ENCODE results near the gene TSPAN4. TPM values are rescaled to one million over a fixed set of nuclear protein-coding genes. Genes with fewer than 3 reads are reported as not detected.
A peak's percentile ranks its signal among the peaks of the same experiment; 100 is the strongest.

The TSPAN4 gene
- total and polyA plus RNA-seq, 2 of the 13 experiments (the other 11 are each of a cell fraction or from before 2014, with no cell fraction given) = 31.7 to 68.3 TPM

DNA sequence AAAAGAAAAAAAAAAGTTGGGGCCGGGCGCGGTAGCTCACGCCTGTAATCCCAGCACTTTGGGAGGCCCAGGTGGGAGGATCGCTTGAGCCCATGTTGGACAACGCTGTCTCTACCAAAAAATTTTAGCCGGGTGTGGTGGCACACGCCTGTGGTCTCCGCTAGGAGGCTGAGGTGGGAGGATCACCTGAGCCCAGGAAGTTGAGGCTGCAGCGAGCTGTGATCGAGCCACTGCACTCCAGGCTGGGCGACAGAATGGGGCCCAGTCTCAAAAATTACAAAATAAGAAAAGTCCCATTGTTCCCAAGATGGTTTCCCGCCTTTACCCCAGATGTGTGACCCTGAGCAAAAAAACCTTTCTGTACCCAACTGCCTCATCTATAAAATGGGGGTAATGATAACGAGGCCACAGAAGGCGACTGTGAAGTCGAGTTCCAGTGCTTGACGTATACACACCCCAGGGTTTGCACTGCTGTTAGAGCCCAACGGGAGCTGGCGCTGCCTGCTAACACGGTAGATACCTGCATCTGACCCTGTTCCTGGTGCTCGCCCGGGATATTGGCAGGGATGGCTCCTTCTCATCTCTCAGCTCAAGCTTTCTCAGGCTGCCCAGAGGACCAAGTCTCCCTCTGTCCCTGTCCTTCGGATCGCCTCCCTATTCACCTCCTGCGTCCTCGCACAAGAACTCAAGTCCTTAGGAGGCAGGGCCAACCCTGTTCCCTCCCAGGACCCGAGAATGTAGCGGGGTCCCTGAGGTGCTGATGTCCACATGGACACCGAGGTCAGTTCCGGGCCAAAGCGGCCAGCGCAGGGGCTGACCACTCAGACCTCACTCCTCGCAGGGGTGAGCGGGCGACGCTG lies 34.0 kb upstream of the TSPAN4 start (continued):
- TF ChIP-seq, protein P1, sequence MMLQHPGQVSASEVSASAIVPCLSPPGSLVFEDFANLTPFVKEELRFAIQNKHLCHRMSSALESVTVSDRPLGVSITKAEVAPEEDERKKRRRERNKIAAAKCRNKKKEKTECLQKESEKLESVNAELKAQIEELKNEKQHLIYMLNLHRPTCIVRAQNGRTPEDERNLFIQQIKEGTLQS (CRISPR knock-in tag; IDR thresholded peaks at IDR 0.05) = no peak
- TF ChIP-seq SOX5 (CRISPR knock-in tag; IDR thresholded peaks at IDR 0.05; ENCODE audit: borderline replicate concordance) (no peak), NR2F6 (IDR thresholded peaks at IDR 0.05) (no peak), NR2F6 (CRISPR knock-in tag; IDR thresholded peaks at IDR 0.05) (peak; percentile 11; the same call in 1 of the 2 replicates), CEBPG (CRISPR knock-in tag; IDR thresholded peaks at IDR 0.05) (no peak), ZNF629 (CRISPR knock-in tag; conservative IDR thresholded peaks at IDR 0.05) (peak; percentile 85), HOXD1 (CRISPR knock-in tag; IDR thresholded peaks at IDR 0.05) (peak; percentile 36; the same call in 1 of the 2 replicates), MIER3 (CRISPR knock-in tag; IDR thresholded peaks at IDR 0.05; ENCODE audit: borderline replicate concordance) (no peak; the same call in 1 of the 2 replicates), ZNF761 (CRISPR knock-in tag; conservative IDR thresholded peaks at IDR 0.05) (no peak), ZNF850 (CRISPR knock-in tag; conservative IDR thresholded peaks at IDR 0.05) (peak; percentile 93; the same call in 1 of the 2 replicates), U2AF1 (optimal IDR thresholded peaks at IDR 0.05; ENCODE audit: low read depth, low read length) (no peak), ARID2 (CRISPR knock-in tag; IDR thresholded peaks at IDR 0.05; ENCODE audit: borderline replicate concordance) (peak; percentile 80; the same call in 1 of the 2 replicates), IKZF1 (IDR thresholded peaks at IDR 0.05) (no peak), U2AF2 (IDR thresholded peaks at IDR 0.05; ENCODE audit: low read depth, low read length) (no peak)
- TF ChIP-seq, protein P2, sequence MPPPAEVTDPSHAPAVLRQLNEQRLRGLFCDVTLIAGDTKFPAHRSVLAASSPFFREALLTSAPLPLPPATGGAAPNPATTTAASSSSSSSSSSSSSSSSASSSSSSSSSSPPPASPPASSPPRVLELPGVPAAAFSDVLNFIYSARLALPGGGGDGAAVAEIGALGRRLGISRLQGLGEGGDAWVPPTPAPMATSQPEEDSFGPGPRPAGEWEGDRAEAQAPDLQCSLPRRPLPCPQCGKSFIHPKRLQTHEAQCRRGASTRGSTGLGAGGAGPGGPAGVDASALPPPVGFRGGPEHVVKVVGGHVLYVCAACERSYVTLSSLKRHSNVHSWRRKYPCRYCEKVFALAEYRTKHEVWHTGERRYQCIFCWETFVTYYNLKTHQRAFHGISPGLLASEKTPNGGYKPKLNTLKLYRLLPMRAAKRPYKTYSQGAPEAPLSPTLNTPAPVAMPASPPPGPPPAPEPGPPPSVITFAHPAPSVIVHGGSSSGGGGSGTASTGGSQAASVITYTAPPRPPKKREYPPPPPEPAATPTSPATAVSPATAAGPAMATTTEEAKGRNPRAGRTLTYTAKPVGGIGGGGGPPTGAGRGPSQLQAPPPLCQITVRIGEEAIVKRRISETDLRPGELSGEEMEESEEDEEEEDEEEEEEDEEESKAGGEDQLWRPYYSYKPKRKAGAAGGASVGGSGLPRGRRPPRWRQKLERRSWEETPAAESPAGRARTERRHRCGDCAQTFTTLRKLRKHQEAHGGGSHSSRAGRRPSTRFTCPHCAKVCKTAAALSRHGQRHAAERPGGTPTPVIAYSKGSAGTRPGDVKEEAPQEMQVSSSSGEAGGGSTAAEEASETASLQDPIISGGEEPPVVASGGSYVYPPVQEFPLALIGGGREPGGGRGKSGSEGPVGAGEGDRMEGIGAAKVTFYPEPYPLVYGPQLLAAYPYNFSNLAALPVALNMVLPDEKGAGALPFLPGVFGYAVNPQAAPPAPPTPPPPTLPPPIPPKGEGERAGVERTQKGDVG (CRISPR knock-in tag; IDR thresholded peaks at IDR 0.05; ENCODE audit: borderline replicate concordance) = no peak
- TF ChIP-seq, protein P3, sequence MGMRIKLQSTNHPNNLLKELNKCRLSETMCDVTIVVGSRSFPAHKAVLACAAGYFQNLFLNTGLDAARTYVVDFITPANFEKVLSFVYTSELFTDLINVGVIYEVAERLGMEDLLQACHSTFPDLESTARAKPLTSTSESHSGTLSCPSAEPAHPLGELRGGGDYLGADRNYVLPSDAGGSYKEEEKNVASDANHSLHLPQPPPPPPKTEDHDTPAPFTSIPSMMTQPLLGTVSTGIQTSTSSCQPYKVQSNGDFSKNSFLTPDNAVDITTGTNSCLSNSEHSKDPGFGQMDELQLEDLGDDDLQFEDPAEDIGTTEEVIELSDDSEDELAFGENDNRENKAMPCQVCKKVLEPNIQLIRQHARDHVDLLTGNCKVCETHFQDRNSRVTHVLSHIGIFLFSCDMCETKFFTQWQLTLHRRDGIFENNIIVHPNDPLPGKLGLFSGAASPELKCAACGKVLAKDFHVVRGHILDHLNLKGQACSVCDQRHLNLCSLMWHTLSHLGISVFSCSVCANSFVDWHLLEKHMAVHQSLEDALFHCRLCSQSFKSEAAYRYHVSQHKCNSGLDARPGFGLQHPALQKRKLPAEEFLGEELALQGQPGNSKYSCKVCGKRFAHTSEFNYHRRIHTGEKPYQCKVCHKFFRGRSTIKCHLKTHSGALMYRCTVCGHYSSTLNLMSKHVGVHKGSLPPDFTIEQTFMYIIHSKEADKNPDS (CRISPR knock-in tag; IDR thresholded peaks at IDR 0.05) = no peak
- TF ChIP-seq, protein P4, sequence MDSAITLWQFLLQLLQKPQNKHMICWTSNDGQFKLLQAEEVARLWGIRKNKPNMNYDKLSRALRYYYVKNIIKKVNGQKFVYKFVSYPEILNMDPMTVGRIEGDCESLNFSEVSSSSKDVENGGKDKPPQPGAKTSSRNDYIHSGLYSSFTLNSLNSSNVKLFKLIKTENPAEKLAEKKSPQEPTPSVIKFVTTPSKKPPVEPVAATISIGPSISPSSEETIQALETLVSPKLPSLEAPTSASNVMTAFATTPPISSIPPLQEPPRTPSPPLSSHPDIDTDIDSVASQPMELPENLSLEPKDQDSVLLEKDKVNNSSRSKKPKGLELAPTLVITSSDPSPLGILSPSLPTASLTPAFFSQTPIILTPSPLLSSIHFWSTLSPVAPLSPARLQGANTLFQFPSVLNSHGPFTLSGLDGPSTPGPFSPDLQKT (CRISPR knock-in tag; IDR thresholded peaks at IDR 0.05; ENCODE audit: borderline replicate concordance) = no peak
- TF ChIP-seq, protein P5, sequence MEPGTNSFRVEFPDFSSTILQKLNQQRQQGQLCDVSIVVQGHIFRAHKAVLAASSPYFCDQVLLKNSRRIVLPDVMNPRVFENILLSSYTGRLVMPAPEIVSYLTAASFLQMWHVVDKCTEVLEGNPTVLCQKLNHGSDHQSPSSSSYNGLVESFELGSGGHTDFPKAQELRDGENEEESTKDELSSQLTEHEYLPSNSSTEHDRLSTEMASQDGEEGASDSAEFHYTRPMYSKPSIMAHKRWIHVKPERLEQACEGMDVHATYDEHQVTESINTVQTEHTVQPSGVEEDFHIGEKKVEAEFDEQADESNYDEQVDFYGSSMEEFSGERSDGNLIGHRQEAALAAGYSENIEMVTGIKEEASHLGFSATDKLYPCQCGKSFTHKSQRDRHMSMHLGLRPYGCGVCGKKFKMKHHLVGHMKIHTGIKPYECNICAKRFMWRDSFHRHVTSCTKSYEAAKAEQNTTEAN (CRISPR knock-in tag; conservative IDR thresholded peaks at IDR 0.05) = no peak
- TF ChIP-seq, protein P6, sequence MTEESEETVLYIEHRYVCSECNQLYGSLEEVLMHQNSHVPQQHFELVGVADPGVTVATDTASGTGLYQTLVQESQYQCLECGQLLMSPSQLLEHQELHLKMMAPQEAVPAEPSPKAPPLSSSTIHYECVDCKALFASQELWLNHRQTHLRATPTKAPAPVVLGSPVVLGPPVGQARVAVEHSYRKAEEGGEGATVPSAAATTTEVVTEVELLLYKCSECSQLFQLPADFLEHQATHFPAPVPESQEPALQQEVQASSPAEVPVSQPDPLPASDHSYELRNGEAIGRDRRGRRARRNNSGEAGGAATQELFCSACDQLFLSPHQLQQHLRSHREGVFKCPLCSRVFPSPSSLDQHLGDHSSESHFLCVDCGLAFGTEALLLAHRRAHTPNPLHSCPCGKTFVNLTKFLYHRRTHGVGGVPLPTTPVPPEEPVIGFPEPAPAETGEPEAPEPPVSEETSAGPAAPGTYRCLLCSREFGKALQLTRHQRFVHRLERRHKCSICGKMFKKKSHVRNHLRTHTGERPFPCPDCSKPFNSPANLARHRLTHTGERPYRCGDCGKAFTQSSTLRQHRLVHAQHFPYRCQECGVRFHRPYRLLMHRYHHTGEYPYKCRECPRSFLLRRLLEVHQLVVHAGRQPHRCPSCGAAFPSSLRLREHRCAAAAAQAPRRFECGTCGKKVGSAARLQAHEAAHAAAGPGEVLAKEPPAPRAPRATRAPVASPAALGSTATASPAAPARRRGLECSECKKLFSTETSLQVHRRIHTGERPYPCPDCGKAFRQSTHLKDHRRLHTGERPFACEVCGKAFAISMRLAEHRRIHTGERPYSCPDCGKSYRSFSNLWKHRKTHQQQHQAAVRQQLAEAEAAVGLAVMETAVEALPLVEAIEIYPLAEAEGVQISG (CRISPR knock-in tag; IDR thresholded peaks at IDR 0.05) = no peak
